ENCODE results near the gene ABCA13.
"Not testable (repeated sequence)": the region's sequence is repeated elsewhere in the genome, so short reads cannot be mapped to it uniquely, and the experiment has no call there.

Gene ABCA13

GRCh38 chr7:48173756-48174382, 2.6 kb downstream of the ABCA13 start:
- no peak for DNase-seq

DNA sequence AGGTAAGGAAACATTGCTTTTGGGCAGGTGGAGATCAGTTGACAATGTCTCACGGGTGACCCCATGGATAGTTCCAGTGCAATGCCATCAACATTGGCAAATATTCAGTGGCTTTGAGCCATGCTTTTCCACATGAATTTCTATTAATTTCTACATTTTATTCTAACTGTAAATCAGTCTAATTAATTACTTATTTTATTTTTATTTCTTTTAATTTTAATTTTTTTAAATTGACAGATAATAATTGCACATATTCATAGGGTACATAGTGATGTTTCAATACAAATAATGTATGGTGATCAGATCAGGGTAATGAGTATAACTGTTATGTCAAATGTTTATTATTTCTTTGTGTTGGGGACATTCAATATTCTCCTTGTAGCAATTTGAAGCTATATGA, 3.8 kb downstream of the ABCA13 start:
- no peak for DNase-seq

DNA sequence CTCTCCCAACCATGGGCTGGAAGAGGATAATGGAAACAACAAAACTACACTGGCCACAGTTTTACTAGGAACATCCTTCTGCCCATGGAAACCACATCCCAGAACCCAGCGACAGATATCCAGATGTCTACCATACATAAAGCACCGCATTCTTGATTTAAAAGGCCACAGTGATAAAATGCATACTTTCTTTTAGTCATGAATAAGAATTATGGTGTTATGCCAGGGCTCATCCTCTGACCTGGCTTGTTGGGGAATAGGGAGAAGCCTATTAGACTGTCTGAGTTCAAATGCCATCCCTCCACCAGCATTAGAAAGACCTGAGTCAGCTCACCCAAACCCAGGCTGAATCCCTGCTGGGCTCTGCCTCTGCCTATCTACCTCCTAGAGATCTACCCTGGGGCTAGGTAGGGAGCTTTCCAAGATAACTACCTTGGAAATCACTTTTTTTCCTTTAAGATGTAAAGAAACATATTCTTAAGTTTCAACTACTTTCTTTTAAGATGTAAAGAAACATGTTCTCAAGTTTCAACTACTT, 5.2 kb downstream of the ABCA13 start:
- DNase-seq: no peak

DNA sequence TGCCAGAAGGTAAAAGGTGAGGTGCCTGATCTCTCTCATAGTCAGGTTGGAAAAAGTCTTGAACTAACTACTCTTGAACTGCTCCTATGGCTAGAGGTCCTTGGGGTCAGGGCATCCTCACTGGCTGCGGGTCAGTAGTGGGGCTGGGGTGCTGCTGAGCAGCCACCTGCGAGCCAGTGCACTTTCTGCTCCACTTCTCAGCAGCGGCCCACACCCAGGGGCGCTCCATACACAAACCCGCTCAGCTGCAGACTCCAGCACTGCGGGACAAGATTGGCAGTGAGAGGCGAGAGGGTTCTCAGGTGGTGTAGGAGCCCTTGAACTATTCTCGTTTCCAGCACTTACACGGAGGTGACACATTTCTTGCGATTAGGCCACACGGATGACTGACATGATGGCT, 6.0 kb downstream of the ABCA13 start:
- DNase-seq: no peak

DNA sequence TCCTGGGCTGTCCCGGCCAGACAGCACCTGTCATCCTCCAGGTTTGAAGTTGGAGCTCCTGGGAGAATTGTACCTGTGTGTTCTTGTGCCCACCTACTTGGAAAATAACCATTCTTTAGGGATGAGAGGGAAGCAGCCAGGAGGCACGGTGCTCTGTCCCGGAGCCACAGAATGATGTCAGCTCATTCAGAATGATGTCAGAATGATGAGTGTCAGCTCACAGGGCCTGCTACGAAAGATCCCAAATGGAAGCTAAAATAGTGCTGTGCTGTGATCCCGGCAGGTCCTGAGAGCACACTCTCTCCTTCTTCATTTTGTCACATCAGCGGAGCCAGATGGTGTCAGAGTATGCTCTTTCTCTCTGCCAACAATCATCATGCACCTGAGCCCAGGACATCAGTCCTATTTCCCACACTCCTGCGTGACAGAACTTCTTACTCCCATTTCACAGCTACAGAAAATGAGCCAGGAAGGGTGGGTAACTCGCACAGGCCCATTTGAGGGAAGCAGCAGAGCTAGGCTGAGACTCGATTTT, 8.3 kb downstream of the ABCA13 start:
- DNase-seq: no peak

DNA sequence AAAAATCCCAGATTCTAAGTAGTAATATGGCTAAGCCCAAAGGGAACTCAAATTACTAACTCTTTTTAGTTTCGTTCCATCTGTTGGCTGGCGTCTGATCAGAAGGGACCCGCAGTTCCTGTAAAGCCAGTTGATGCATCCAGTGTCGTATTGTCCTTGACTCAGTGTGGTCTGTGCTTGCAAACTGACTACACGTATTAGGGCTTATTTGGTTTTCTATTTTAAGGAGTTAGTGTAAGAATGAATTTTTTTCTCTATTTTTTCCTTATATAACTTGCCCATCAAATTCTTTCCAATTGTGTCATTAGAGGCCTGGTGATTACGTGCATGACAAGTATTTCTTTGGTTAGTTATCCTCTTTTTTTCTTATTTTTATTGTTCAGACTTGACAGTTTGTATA, 9.7 kb downstream of the ABCA13 start:
- DNase-seq: no peak

GRCh38 chr7:48182718-48183369, 11.6 kb downstream of the ABCA13 start:
- no peak for DNase-seq

GRCh38 chr7:48183370-48183743, 12.1 kb downstream of the ABCA13 start:
- no peak for DNase-seq

DNA sequence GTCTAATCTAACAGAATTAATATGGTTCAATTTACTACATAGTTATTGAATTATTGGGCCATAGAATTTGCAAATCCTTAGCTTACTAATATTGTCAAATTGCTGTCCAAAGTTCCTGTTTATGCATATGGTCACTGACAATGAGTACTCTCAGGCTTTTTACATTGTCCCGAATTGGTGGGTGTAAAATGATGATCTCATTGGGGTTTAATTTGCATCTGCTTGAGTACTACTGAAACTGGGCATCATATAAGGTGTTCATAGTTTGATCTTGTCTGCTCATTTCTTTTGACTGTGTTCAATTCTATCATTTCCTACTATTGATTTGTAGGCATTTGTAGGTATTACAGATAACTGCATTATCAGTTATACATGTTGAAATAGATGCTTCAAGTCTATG, 12.7 kb downstream of the ABCA13 start:
- DNase-seq: no peak

- no peak for DNase-seq
Measured at GRCh38 chr7:48188776-48189520, 17.7 kb downstream of the ABCA13 start.

GRCh38 chr7:48192996-48193395, 21.7 kb downstream of the ABCA13 start:
- DNase-seq: no peak

- DNase-seq: no peak
Measured at GRCh38 chr7:48193421-48193820, 22.2 kb downstream of the ABCA13 start.

- DNase-seq: not testable (repeated sequence)
Measured at GRCh38 chr7:48200946-48201589, 29.8 kb downstream of the ABCA13 start.

DNA sequence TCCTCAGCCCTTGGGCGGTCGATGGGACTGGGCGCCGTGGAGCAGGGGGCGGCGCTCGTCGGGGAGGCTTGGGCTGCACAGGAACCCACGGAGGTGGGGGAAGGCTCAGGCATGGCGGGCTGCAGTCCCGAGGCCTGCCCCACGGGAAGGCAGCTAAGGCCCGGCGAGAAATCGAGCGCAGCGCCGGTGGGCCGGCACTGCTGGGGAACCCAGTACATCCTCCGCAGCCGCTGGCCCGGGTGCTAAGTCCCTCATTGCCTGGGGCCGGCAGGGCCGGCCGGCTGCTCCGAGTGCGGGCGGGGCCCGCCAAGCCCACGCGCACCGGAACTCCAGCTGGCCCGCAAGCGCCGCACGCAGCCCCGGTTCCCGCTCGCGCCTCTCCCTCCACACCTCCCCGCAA, 31.7 kb downstream of the ABCA13 start:
- DNase-seq: not testable (repeated sequence)

- no peak for DNase-seq
Measured at GRCh38 chr7:48207155-48207675, 36.0 kb downstream of the ABCA13 start.

GRCh38 chr7:48209004-48209600, 37.8 kb downstream of the ABCA13 start:
- no peak for DNase-seq

- DNase-seq: no peak
Measured at GRCh38 chr7:48213226-48213625, 42.0 kb downstream of the ABCA13 start.

- DNase-seq: no peak
Measured at GRCh38 chr7:48217266-48217665, 46.0 kb downstream of the ABCA13 start.

DNA sequence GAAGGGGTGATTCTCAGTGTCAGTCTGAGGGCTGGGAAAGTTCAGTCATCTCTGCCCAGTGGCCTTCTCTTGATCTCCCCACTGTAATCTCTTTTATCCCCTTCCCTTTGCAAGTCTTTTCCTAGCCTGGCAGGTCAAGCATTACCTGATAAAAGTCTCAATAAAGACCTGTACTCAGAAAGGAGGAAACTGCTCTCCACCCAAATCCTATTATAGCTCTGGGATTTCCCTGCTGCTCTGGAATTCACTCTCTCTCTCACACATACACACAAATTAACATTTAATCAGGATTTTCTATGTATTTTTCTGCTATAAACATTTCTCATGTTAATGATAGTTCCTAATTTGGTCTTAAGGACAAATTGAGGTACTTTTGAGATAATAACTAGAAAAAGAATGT, 46.5 kb downstream of the ABCA13 start:
- DNase-seq: no peak

DNA sequence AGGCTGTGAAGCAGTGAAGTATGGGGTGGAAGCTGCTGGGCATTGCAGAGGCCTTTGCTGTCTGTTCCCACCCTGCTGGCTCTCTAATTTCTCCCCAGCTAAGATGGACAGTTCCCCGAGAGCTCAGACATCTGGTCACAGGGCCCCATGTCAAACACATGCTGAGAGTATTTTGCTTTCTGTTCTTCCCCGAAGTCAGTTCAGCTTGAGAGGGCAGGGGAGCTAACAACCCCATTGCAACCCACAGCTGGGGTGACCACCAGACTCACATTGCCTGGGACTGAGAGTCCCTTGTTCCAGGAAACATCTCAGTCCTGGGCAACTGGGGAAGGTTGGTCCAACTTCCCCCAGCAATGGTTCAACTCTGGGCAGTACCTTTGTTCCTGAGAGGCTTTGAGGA, 52.8 kb downstream of the ABCA13 start:
- DNase-seq: no peak

DNA sequence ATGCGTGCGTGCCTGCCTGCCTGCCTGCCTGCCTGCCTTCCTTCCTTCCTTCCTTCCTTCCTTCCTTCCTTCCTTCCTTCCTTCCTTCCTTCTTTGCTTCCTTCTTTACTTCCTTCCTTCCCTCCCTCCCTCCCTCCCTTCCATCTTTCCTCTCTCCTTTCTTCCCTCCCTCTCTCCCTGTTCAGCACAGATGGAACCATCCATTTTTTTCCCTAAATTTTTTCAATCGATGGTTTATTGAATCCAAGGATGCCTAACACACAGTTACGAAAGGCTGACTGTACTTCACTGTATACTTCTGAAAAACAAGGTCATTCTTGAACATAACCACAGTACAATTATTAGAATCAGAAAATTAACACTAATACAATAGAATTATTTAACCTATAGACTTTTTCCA, 53.8 kb downstream of the ABCA13 start:
- DNase-seq: no peak

GRCh38 chr7:48237354-48237753, 66.1 kb downstream of the ABCA13 start:
- no peak for DNase-seq

- no peak for DNase-seq
Measured at GRCh38 chr7:48242846-48243245, 71.6 kb downstream of the ABCA13 start.
